ENCODE results near the gene MTARC1.

The MTARC1 gene

DNA sequence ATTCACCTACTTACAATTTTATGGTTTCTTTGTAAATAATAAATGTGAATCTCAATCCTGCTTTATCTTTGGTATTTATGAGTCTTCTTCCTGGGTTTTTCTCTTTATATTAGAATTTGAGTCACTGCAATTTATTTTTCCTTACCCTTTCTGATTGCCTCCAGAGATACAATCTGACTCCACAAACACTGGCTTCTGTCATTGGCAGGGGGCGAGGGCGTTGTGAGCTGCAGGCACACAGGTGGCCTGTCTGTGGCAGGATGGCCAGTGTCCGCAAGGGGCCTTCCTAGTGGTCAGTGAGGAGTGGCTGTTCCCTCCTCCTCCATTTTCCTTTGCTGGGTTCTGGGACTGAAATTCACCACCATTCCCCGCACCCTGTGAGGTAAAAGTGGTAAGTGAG lies 2.0 kb upstream of the MTARC1 start:
- Mint-ChIP-seq H3K27ac (no peak overlapping the region), H3K4me1 (ENCODE audit: low read depth) (no peaks in the 10 kb centered on the region), H3K27me3 (ENCODE audit: low read depth) (peaks cover 66% of the 10 kb centered on the region), H3K9me3 (no peaks in the 10 kb centered on the region), H3K36me3 (ENCODE audit: low read depth) (no peaks in the 10 kb centered on the region), H3K4me3 (no peak overlapping the region)
- DNase-seq (ENCODE audit: low spot score): no peak

DNA sequence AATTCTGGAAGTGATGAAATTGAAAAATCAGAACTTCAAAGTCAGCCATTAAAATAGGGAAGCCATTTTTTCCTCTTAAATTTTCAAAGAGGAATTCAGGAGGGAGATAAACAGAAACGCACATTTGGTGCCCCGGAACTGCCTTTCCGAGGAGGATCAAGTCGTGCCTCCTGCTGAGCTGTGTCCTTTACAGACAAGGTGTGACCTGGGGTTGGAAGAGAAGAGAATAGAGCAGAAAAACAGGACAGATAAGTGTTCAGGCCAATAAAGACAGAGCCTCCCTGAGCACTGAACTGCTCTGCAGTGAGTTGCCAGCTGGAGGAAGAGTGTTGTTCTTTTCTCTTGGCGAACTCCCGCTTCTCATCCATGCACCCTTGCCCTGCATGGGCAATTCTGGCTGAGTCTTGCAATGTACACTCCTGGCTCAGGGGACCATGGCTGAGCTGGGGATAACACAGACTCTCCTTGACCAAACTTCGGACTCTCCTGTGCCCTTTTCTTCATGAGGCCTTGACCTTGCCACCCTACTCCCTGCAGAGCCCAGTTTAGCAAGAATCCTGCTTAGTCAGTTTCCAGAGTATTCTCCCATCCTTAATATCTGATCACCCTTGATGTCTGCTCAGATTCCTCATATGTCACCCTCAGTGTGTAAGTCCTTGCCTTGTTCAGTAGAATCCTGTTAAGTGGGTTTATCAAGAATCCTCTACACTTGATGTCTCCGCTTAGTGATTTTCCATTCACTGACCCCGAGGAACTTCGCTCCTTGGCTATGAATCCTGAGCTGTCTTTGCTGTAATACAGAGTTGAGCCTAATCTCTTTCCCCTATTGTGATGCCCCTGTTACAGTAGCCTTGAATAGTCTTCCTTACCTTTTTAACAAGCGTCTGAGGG lies 1.3 kb upstream of the MTARC1 start:
- H3K27ac Mint-ChIP-seq: no peak overlapping the region
- no peak for DNase-seq (ENCODE audit: low spot score)
- H3K36me3 Mint-ChIP-seq (ENCODE audit: low read depth): no peaks in the 10 kb centered on the region
- H3K9me3 Mint-ChIP-seq: no peaks in the 10 kb centered on the region
- H3K27me3 Mint-ChIP-seq (ENCODE audit: low read depth): peaks cover 67% of the 10 kb centered on the region
- no peak overlapping the region for H3K4me3 Mint-ChIP-seq
- H3K4me1 Mint-ChIP-seq (ENCODE audit: low read depth): no peaks in the 10 kb centered on the region

DNA sequence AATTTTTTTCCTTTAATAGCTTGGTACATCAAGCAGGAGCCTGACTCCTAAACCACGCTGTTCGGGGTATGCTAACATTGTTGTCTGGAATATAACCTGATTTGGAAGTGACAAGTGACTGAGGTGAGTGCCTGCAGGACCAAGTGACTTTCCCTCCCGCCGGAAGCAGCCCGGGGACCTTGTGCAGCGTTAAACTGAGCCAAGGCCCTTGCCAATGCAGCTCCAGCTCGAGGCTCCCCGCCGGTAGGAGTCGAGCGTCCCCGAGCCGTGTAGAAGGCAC lies 716 bp upstream of the MTARC1 start:
- Mint-ChIP-seq H3K27me3 (ENCODE audit: low read depth) (peaks cover 67% of the 10 kb centered on the region), H3K4me1 (ENCODE audit: low read depth) (no peaks in the 10 kb centered on the region), H3K9me3 (no peaks in the 10 kb centered on the region), H3K4me3 (no peak overlapping the region), H3K36me3 (ENCODE audit: low read depth) (no peaks in the 10 kb centered on the region), H3K27ac (no peak overlapping the region)
- DNase-seq (ENCODE audit: low spot score): no peak

DNA sequence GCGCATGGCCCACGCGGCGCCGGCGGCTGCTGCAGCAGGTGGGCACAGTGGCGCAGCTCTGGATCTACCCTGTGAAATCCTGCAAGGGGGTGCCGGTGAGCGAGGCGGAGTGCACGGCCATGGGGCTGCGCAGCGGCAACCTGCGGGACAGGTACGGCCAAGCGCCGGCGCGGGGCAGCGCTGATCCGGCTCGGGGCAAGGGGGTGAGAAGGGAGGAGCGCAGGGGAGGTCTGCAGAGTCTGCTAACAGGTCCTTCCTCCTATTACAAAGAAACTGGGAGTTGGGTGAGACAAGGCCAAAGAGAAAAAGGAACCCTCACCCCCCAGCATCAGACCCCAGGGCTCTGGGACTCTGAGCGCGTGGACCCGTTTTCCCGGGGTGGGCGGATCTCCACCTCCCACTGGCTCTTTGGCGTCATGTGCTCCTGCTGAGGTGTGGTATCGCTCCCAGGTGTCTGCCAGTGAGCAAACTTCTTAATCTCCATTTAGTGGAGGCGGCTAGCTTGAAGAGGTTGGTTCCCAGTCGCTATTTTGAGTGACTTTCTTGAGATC lies 431 bp downstream of the MTARC1 start:
- H3K4me1 Mint-ChIP-seq (ENCODE audit: low read depth): no peaks in the 10 kb centered on the region
- no peak for DNase-seq (ENCODE audit: low spot score)
- H3K4me3 Mint-ChIP-seq: no peak overlapping the region
- H3K9me3 Mint-ChIP-seq: no peaks in the 10 kb centered on the region
- no peak overlapping the region for H3K27ac Mint-ChIP-seq
- no peaks in the 10 kb centered on the region for H3K36me3 Mint-ChIP-seq (ENCODE audit: low read depth)
- peaks cover 68% of the 10 kb centered on the region for H3K27me3 Mint-ChIP-seq (ENCODE audit: low read depth)

DNA sequence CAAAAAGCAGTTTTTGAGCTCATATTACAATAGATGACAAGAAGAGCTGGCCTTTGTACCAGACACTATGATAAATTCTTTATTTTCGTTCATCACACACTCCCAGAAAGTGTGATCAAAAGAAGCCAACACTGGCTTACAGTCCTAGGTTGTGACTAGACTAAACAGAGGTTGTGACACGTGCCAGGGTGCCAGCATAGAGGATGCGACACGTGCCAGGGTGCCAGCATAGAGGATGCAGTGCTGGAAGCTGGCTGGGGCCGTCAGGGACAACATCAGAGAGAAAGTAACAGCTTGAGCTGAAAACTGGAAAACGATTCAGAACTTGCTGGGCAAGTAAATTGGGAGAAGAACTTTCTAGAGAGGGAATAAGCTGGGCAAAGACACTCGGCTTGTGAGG lies 2.2 kb downstream of the MTARC1 start:
- no peaks in the 10 kb centered on the region for H3K9me3 Mint-ChIP-seq
- H3K27me3 Mint-ChIP-seq (ENCODE audit: low read depth): peaks cover 56% of the 10 kb centered on the region
- H3K4me1 Mint-ChIP-seq (ENCODE audit: low read depth): no peaks in the 10 kb centered on the region
- H3K36me3 Mint-ChIP-seq (ENCODE audit: low read depth): no peaks in the 10 kb centered on the region
- H3K27ac Mint-ChIP-seq: no peak overlapping the region
- H3K4me3 Mint-ChIP-seq: no peak overlapping the region
- no peak for DNase-seq (ENCODE audit: low spot score)

DNA sequence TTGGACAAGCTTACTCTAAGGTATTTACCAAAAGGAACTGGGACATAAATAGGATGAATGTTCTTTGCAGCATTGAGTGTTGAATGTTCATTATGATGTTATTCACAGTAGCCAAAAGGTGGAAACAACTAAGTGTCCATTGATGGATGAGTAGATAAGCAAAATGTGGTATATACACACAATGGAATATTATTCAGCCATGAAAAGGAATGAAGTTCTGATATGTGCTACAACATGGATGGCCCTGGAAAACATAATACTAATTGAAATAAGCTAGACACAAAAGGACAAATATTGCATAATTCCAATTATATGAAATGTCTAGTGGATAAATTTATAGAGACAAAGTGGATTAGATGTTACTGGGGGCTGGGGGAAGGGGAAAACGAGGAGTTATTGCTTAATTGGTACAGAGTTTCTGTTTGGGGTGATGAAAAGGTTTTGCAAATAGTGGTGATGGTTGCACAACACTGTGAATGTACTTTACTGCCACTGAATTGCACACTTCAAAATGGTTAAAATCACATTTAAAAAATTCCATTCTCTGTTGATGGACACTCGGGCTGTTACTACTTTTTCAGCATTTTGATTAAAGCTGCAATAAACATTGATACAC lies 2.9 kb downstream of the MTARC1 start:
- no peak overlapping the region for H3K4me3 Mint-ChIP-seq
- no peaks in the 10 kb centered on the region for H3K9me3 Mint-ChIP-seq
- H3K36me3 Mint-ChIP-seq (ENCODE audit: low read depth): no peaks in the 10 kb centered on the region
- H3K27me3 Mint-ChIP-seq (ENCODE audit: low read depth): peaks cover 49% of the 10 kb centered on the region
- no peak overlapping the region for H3K27ac Mint-ChIP-seq
- DNase-seq (ENCODE audit: low spot score): no peak
- H3K4me1 Mint-ChIP-seq (ENCODE audit: low read depth): no peaks in the 10 kb centered on the region

DNA sequence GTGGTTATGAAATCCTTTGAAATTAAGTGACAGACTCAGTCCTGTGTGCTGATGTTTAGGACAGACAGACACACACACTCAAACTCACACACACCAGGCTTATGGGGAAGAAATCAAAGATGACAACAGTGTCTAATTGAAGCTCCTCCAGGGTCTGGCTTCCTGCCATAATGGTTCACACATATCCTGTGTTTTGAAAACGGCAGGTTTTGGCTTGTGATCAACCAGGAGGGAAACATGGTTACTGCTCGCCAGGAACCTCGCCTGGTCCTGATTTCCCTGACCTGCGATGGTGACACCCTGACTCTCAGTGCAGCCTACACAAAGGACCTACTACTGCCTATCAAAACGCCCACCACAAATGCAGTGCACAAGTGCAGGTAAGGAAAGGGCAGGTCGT lies 4.6 kb downstream of the MTARC1 start:
- peaks cover 33% of the 10 kb centered on the region for H3K27me3 Mint-ChIP-seq (ENCODE audit: low read depth)
- no peak overlapping the region for H3K27ac Mint-ChIP-seq
- no peak for DNase-seq (ENCODE audit: low spot score)
- no peaks in the 10 kb centered on the region for H3K9me3 Mint-ChIP-seq
- H3K4me1 Mint-ChIP-seq (ENCODE audit: low read depth): no peaks in the 10 kb centered on the region
- H3K36me3 Mint-ChIP-seq (ENCODE audit: low read depth): no peaks in the 10 kb centered on the region
- no peak overlapping the region for H3K4me3 Mint-ChIP-seq

DNA sequence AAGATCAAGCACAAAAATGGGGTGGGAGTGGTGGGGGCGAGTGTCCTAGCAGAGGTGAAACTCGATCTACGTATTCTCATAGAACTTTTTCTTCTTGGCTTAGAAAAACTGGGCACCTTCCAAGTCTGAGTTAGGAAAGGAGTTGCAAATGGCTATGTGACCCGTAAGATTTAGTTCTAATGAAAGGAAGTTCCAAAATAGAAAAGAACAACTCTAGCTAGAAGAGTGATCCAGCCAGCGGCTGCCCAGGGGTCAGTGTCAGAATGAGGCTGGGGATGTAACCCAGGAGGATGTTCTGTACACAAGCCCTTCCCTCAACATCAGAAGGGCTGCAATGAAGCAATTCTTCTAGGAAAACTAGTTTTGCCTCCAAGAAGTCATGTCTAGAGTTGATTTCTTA lies 5.2 kb downstream of the MTARC1 start:
- no peaks in the 10 kb centered on the region for H3K4me1 Mint-ChIP-seq (ENCODE audit: low read depth)

DNA sequence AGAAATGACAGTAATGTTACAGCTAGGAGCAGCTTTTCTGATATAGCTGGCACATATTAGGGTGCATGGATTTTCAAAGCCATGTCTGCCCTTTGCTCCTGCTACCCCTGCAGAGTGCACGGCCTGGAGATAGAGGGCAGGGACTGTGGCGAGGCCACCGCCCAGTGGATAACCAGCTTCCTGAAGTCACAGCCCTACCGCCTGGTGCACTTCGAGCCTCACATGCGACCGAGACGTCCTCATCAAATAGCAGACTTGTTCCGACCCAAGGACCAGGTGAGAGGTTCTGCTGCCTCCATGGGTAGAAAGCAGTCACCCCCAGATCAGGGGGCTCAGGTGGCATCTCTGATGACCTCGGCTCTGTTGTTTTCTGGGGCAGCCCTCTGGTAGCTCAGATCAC lies 9.8 kb downstream of the MTARC1 start:
- no peaks in the 10 kb centered on the region for H3K36me3 Mint-ChIP-seq (ENCODE audit: low read depth)
- H3K27me3 Mint-ChIP-seq (ENCODE audit: low read depth): peaks cover 4% of the 10 kb centered on the region
- DNase-seq (ENCODE audit: low spot score): no peak

More for the DNA sequence above, 5.2 kb downstream of the MTARC1 start:
- no peak for DNase-seq (ENCODE audit: low spot score)
- H3K36me3 Mint-ChIP-seq (ENCODE audit: low read depth): no peaks in the 10 kb centered on the region
- H3K27ac Mint-ChIP-seq: no peak overlapping the region
- no peaks in the 10 kb centered on the region for H3K9me3 Mint-ChIP-seq
- no peak overlapping the region for H3K4me3 Mint-ChIP-seq
- H3K27me3 Mint-ChIP-seq (ENCODE audit: low read depth): peaks cover 31% of the 10 kb centered on the region

DNA sequence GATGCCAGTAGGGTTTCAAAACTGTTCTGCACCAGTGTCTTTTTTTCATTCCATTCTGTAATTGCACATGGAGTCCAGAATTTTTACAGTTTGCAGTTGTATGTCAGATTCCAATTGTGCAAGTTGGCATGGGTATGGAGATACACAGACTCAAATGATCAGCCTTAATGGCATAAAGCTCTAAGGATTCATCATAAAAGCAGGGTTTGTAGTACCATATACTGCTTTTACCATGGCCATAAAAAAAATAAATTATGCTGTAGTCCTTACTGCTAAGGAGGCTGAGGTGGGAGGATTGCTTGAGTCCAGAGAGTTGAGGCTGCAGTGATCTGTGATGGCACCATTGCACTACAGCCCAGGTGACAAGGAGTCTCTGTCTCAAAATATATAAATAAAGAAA lies 10.3 kb downstream of the MTARC1 start:
- no peaks in the 10 kb centered on the region for H3K27me3 Mint-ChIP-seq (ENCODE audit: low read depth)
- H3K4me1 Mint-ChIP-seq (ENCODE audit: low read depth): no peaks in the 10 kb centered on the region
- no peak overlapping the region for H3K27ac Mint-ChIP-seq
- H3K36me3 Mint-ChIP-seq (ENCODE audit: low read depth): no peaks in the 10 kb centered on the region
- no peak overlapping the region for H3K4me3 Mint-ChIP-seq
- no peaks in the 10 kb centered on the region for H3K9me3 Mint-ChIP-seq
- no peak for DNase-seq (ENCODE audit: low spot score)

More for the DNA sequence above, 9.8 kb downstream of the MTARC1 start:
- no peaks in the 10 kb centered on the region for H3K4me1 Mint-ChIP-seq (ENCODE audit: low read depth)
- H3K4me3 Mint-ChIP-seq: no peak overlapping the region
- H3K27ac Mint-ChIP-seq: no peak overlapping the region
- H3K9me3 Mint-ChIP-seq: no peaks in the 10 kb centered on the region

DNA sequence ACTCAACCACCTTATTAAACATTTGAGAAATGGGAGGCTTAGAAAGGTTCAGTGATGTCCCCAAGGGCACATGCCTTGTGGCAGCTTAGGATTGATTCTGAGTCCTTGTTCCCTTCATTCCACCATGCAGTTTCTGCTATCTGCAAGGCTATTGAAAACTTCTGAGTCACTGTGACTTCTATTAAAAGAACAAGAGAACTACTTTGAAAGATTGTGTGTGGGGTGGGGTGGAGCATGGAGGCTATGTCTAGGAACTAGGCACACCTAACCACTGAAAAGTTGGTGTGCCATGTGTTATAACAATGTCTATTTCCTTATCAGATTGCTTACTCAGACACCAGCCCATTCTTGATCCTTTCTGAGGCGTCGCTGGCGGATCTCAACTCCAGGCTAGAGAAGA lies 10.8 kb downstream of the MTARC1 start:
- Mint-ChIP-seq H3K36me3 (ENCODE audit: low read depth) (no peaks in the 10 kb centered on the region), H3K27ac (no peak overlapping the region), H3K4me1 (ENCODE audit: low read depth) (no peaks in the 10 kb centered on the region), H3K27me3 (ENCODE audit: low read depth) (no peaks in the 10 kb centered on the region), H3K9me3 (no peaks in the 10 kb centered on the region), H3K4me3 (no peak overlapping the region)
- DNase-seq (ENCODE audit: low spot score): no peak

DNA sequence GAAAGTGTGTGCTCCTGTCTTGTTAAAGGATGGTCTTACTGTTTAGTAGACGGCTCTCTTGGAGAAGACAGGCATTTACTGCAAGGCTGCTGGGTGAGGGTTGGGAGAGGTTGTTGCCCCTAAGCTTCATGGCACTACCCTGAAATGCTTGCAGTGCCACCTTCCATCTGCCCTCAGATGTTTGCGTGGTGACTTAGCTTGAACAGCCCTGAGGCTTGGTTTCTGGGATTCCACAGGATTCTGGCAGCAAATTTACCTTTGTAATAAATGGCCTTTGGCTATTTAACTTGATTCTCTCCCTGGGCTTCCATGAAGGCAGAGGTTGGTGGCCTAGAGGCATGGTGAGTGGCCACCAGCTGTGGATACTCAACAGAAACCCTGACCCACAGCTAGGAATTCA lies 11.6 kb downstream of the MTARC1 start:
- no peak overlapping the region for H3K27ac Mint-ChIP-seq
- H3K4me3 Mint-ChIP-seq: no peak overlapping the region
- no peaks in the 10 kb centered on the region for H3K4me1 Mint-ChIP-seq (ENCODE audit: low read depth)
- no peaks in the 10 kb centered on the region for H3K27me3 Mint-ChIP-seq (ENCODE audit: low read depth)
- H3K9me3 Mint-ChIP-seq: no peaks in the 10 kb centered on the region
- H3K36me3 Mint-ChIP-seq (ENCODE audit: low read depth): no peaks in the 10 kb centered on the region
- DNase-seq (ENCODE audit: low spot score): no peak

DNA sequence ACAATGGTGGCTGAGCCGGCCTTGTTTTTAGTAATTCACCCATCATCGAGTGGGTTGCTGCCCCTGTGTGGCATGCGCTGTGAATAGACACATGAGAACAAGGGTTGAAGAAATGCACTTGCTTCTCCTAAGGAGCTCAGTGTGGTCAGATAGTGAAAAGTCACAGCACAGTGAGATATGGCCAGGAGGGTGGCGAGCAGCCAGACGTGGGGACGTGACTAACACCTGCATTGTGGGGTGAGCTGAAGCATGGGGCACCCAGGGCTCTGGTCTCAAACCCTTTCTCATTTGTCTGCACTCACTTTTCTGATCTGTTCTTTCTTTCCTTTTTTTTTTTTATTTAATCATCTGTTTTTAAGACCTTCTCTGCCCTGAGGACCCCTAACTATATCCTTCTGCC lies 13.5 kb downstream of the MTARC1 start:
- H3K4me3 Mint-ChIP-seq: no peak overlapping the region
- no peaks in the 10 kb centered on the region for H3K36me3 Mint-ChIP-seq (ENCODE audit: low read depth)
- H3K27ac Mint-ChIP-seq: no peak overlapping the region

DNA sequence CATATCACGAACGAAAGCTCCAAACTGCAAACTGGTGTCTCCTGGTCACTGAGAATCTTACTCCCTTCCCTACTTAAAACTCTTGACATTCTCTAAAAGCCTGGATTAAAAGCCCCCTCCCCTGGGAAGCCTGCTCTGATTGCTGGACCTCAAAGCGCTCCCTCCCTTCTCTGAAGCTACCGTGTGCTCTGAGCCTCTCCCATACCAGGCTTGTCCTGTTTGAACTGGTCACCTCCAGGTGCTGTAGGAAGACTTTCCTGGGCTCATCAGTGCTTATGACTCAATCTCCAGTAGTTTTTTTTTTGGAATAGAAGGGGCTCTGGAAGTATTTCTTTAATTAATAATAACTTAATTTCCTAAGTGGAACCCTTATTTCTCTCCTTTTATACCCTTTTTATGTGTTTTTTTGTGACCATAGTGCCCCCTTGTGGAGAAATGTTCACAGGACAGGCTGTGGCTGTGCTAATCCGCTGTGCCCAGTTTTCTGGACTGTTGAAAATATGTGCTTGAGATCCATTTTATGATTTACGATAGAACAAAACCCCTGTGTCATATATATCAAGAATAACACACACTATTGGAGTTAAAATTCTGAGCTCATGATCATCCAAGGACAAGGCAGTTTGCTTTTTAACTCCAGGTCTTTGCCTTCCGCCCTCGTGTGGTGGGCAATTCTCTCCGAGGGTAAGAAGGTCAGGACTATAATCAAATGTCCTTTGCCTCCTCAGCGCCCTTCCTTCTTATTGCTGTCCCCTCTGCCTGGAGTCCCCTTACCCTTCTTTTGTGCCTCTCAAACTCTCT lies 16.9 kb downstream of the MTARC1 start:
- H3K9me3 Mint-ChIP-seq: no peaks in the 10 kb centered on the region
- no peaks in the 10 kb centered on the region for H3K36me3 Mint-ChIP-seq (ENCODE audit: low read depth)
- DNase-seq (ENCODE audit: low spot score): no peak
- no peak overlapping the region for H3K27ac Mint-ChIP-seq
- H3K27me3 Mint-ChIP-seq (ENCODE audit: low read depth): no peaks in the 10 kb centered on the region
- no peak overlapping the region for H3K4me3 Mint-ChIP-seq
- H3K4me1 Mint-ChIP-seq (ENCODE audit: low read depth): no peaks in the 10 kb centered on the region

More for the DNA sequence above, 13.5 kb downstream of the MTARC1 start:
- Mint-ChIP-seq H3K9me3 (no peaks in the 10 kb centered on the region), H3K4me1 (ENCODE audit: low read depth) (no peaks in the 10 kb centered on the region), H3K27me3 (ENCODE audit: low read depth) (no peaks in the 10 kb centered on the region)
- DNase-seq (ENCODE audit: low spot score): no peak

Data from T-helper 2 cell treated with Interferon-gamma antibody and Interleukin-4, amounts not matched to agents 5 μg/mL and 100 μg/mL, for 36 hours (primary cell).